K562 (cell line): ENCODE results near the gene MTLN. TPM values are rescaled to one million over a fixed set of nuclear protein-coding genes. Genes with fewer than 3 reads are reported as not detected.

Source experiments
- ATF3 ChIP-seq, 2 experiments: fragments of 450-650 bp in 1 of 2; sonication (generic) in 1 of 2; formaldehyde crosslinking in 1 of 2; IDR thresholded peaks in 1 of 2; conservative IDR thresholded peaks in 1 of 2; 2 replicates each; pipeline versions ENCODE4 v1.6.1 to v1.8.1; 2016 to 2023; ENCODE audit warnings: mild to moderate bottlenecking in 2 of 2, moderate library complexity in 2 of 2, inconsistent platforms in 1 of 2, missing genetic modification reagents in 1 of 2
- DPF2 ChIP-seq: fragments of 450-650 bp; IDR thresholded peaks from 2 replicates; pipeline ENCODE4 v1.6.1; 2016
- SMARCA4 ChIP-seq: fragments of 450-650 bp; IDR thresholded peaks from 2 replicates; pipeline ENCODE4 v1.6.1; 2016
- SREBF2 ChIP-seq: sonication (generic); formaldehyde crosslinking; IDR thresholded peaks from 2 replicates; pipeline ENCODE4 v1.4.0; 2020; ENCODE audit warnings: mild to moderate bottlenecking, missing genetic modification reagents
- ZBTB11 ChIP-seq, 3 experiments: fragments of 200-800 bp in 1 of 3; fragments of 250-450 bp in 1 of 3; fragments of 450-650 bp in 1 of 3; sonication (Bioruptor Pico) in 1 of 3; sonication (Bioruptor generic) in 1 of 3; formaldehyde crosslinking in 1 of 3; IDR thresholded peaks; 2 replicates each; pipeline versions ENCODE4 v1.6.1 to v1.8.0; 2016 to 2022; ENCODE audit warnings: mild to moderate bottlenecking in 2 of 3, missing genetic modification characterization in 2 of 3, missing compliant biosample characterization in 1 of 3, moderate library complexity in 1 of 3
- ZNF347 ChIP-seq: fragments of 450-650 bp; formaldehyde crosslinking; IDR thresholded peaks from 2 replicates; pipeline ENCODE4 v1.4.0; 2020; ENCODE audit warnings: low read depth, mild to moderate bottlenecking, moderate library complexity
- ZNF449 ChIP-seq: fragments of 250-450 bp; sonication (Bioruptor Pico); IDR thresholded peaks from 2 replicates; pipeline ENCODE4 v1.8.0; 2022; ENCODE audit warnings: moderate library complexity, mild to moderate bottlenecking, inconsistent platforms
- ZNF512 ChIP-seq: IDR thresholded peaks from 2 replicates; pipeline ENCODE4 v1.6.1; 2016; ENCODE audit warnings: missing genetic modification characterization, missing compliant biosample characterization
- ZSCAN29 ChIP-seq: fragments of 450-650 bp; IDR thresholded peaks from 2 replicates; pipeline ENCODE4 v1.6.1; 2017
- polyA plus RNA-seq, 8 experiments: library from polyadenylated mRNA; depleted of rRNA in 4 of 8; stranded (reverse) in 5 of 8; unstranded in 3 of 8; fragments of >200 nt; fragmentation: Nextera tagmentation in 2 of 8; fragmentation: Illumina TruSeq in 1 of 8; extraction: Ambion mirVana in 2 of 8; extraction: Trizol in 1 of 8; gene quantifications; 2 replicates each; pipeline versions ENCODE4 v1.2.1 to v1.2.3, GENCODE V29; 2011 to 2014; ENCODE audit warnings: inconsistent platforms in 1 of 8, missing spikeins in 1 of 8
- total RNA-seq, 7 experiments: library from RNA; depleted of rRNA in 6 of 7; stranded (reverse); fragments of >200 nt in 6 of 7; fragmentation: Illumina TruSeq in 2 of 7; extraction: Trizol in 2 of 7; gene quantifications; 2 replicates each; pipeline versions ENCODE4 v1.2.1 to v1.2.3, GENCODE V29; 2011 to 2021; ENCODE audit warnings: low replicate concordance in 1 of 7

Gene MTLN
- total and polyA plus RNA-seq, 9 of the 15 experiments (the other 6 are each of a cell fraction or from before 2014, with no cell fraction given): 7.3 to 129 (median 39.4) TPM

- 0 out of 2 replicates have a peak, but pooled peaks have one; percentile 25 for TF ChIP-seq ATF3 (IDR thresholded peaks at IDR 0.05)
- TF ChIP-seq ATF3 (CRISPR knock-in tag; conservative IDR thresholded peaks at IDR 0.05): no peak
- TF ChIP-seq ZSCAN29: no peak
- TF ChIP-seq DPF2: peak; percentile 24; the same call in 1 of the 2 replicates
- no peak for TF ChIP-seq ZNF512 (tag)
- TF ChIP-seq ZNF347: no peak
- TF ChIP-seq ZBTB11 (CRISPR knock-in tag; IDR thresholded peaks at IDR 0.05): no peak
- TF ChIP-seq ZNF449: no peak
- no peak for TF ChIP-seq SMARCA4
- no peak for TF ChIP-seq SREBF2 (CRISPR knock-in tag)
Observed at GRCh38 chr2:110205660-110206455, 6.5 kb downstream of the MTLN start (continued).
